ENCODE results near the gene HMGXB4.

The HMGXB4 gene

DNA sequence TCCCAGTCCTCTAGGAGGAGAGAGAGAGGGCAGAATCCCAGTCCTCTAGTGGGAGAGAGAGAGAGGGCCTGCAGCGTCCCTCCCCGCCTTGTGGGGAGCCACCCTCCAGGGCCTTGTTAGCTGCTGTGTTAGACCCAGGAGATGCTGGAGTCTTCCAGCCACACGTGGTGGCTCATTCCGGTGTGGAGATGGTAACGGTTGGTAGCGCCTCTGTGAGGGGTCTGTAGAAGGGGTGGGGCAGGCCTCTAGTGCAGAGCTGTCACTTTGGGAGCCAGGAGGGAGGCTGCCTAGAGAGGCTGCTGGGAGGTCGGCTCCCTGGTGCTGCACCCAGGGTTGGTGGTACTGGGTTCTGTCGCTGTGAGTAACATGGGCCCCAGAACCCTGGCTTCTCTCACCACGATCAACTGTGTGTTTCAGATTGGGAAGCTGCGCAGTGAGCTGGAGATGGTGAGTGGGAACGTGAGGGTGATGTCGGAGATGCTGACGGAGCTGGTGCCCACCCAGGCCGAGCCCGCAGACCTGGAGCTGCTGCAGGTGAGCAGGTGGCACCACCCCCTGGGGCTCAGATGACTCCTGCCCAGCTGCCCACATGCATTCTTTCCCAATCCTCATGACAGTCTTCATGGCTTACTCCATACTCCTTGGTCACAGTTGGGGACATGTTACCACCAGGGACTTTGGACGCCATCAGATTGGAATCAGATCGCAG lies 69.7 kb downstream of the HMGXB4 start:
- no peak for DNase-seq (ENCODE audit: low read depth in 2 of 2)

GRCh38 chr22:35327690-35328471 lies 70.6 kb downstream of the HMGXB4 start:
- no peak for DNase-seq (ENCODE audit: low read depth in 2 of 2)

DNA sequence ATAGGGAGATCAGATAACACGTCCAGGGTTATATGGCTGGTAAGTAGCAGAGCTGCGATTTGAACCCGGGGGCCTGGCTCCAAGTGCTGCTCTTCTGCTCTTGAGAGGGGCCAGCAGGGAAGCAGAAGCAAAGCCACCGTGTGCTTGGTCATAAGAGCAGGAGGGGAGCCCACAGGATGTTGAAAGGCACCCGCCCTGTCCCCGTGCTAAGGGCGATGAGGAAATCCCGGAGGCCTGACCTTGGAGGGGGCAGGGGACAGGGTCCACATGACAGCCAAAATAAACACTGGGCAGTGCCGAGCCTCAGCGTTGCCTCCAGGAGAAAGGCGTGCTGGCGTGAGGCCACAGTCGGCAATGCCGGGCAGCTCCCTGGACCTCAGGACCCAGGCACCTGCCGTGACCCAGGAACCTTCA lies 71.2 kb downstream of the HMGXB4 start:
- no peak for DNase-seq (ENCODE audit: low read depth in 2 of 2)

DNA sequence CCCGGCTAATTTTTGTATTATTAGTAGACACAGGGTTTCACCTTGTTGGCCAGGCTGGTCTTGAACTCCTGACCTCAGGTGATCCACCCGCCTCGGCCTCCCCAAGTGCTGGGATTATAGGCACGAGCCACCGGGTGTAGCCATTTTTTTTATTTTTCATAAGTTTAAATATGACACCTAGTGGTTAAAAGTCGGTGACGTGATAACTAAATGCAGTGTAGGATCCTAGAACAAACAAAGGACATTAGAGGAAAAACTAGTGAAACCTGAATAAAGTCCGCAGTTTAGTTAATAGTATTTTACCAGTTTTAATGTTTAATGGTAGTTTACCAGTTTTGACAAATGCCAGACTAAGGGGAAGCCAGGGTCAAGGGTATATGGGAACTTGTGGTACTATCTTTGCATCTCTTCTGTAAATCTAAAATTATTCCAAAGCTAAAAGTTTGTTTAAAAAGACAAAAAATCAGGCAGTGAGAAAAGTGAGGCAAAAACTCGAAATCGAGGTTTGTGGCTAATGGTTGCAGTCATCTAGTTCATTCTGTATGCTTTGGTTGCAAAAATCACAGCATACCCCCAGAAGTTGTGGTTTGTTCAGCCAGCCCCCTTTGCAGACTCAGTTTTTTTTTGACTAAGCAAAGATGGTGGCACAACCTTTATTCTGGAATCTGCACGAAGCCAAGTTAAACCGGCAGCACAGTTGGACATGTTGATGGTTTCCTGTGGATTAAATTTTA lies 72.0 kb downstream of the HMGXB4 start:
- no peak for DNase-seq (ENCODE audit: low read depth in 2 of 2)

DNA sequence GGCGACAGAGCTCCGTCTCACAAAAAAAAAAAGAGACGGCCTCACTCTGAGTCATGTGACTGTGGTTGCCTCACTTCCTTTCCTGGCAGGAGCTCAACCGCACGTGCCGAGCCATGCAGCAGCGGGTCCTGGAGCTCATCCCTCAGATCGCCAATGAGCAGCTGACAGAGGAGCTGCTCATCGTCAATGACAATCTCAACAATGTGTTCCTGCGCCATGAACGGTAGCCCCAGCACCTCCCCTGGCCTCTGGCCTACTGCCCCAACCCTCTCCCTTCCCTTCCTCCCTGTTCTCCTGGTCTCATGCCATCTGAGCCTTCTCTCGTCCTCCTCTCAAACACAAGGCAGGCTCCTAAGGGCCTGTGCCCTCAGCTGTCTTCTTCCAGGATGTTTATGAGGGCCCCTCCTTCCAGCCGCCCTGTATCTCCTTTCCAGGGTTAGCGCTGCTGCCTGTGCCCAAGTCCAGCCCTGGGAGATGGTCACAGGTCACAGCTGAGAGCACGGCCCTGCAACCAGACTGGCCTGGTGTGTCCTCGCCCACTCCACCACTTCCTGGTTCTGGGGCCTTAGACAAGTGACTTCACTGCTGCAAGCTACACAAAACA lies 73.1 kb downstream of the HMGXB4 start:
- DNase-seq (ENCODE audit: low read depth in 2 of 2): no peak

GRCh38 chr22:35332278-35332677 lies 75.0 kb downstream of the HMGXB4 start:
- no peak for DNase-seq (ENCODE audit: low read depth in 2 of 2)

DNA sequence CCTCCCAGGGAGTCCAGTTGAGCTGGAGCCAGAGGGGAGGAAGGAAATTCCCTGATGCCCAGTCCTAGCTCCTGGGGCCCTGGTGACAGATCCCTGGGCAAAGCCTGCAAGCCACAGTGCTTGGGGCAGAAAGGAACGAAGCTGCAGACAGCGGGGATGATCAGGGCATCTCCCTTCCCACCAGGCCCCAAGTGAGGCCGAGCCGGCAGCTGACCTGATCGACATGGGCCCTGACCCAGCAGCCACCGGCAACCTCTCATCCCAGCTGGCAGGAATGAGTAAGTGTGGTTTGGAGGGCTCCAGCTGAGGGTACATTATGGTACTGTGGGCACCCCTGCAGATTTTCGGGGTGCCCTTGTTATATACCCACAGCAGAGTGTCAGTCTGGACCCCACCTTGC lies 75.9 kb downstream of the HMGXB4 start:
- DNase-seq (ENCODE audit: low read depth in 2 of 2): no peak

GRCh38 chr22:35334004-35334403 lies 76.7 kb downstream of the HMGXB4 start:
- no peak for DNase-seq (ENCODE audit: low read depth in 2 of 2)

DNA sequence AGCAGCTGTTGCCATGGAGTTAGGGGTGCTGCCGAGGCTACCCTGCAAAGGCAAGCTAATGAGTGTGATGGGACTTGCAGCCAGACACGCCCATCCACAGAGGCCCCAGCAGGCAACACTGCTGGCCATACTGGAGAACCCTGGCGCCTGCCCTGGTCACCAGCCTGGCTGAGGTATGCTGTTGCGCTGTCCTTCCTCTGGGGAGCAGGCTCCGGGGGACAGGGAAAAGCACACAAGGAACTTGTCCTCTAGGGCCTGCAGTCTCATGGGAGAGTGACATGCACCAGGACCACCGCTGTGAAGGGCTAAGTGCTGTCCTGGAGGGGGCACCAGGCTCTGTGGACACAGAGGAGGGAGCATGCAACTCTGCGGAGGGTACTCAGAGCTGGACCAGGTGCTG lies 78.2 kb downstream of the HMGXB4 start:
- DNase-seq (ENCODE audit: low read depth in 2 of 2): no peak

- DNase-seq (ENCODE audit: low read depth in 2 of 2): no peak
Observed at GRCh38 chr22:35335936-35336781, 78.9 kb downstream of the HMGXB4 start.

DNA sequence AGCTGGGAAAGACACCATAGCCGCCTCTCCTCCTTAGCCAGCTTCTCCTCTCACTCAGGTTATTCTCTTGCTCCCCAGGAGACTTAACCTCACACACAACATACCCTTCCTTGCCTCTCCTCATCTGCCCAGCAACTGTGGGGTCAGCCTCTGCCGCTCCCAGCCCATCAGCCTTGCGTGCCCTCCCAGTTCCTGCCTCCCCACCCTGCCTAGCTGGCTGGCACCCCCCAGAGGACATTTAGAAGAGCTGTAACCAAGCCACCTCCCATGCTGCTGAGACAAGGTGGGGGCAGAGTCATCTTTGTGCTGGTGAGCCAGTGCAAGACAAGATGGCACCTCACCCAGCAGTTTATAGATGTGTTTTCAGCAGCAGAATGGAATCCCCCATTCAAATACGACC lies 80.6 kb downstream of the HMGXB4 start:
- no peak for DNase-seq (ENCODE audit: low read depth in 2 of 2)

DNA sequence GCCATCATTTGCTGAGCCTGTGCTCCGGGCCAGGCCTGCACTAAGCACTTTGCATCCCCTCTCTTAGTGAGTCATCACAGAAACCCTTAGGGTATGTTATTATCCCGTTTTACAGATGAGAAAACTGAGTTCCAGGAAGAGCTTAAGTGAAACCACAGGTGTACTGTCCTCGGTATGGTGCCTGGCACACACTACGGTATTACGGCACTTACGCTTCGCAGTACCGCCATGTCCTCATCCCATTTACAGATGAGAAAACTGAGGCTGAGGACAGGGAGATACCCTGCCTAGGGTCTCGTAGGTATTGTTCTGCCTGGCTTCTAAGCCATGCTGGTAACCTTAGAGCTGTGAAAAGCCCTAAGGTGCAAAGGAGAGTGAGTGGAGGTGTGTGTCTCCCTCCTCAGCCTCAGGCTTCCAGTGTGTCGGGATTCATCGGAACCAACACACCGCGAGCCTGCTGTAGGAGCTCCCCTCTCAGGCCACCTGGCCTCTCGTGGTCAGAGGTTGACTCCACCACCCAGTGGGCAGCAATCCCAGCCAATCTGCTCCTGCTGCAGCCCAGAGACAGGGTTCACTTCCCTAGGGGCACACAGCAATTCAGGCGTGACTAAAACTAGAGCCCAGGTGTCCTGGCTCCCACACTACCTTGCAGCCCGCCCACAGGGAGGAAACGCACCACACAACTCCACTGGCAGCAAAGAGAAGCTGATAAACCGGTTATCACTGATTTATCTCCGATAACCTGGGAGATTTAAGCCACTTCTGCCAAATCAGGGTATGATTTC lies 84.0 kb downstream of the HMGXB4 start:
- no peak for DNase-seq (ENCODE audit: low read depth in 2 of 2)

- DNase-seq (ENCODE audit: low read depth in 2 of 2): no peak
Observed at GRCh38 chr22:35342390-35342789, 85.1 kb downstream of the HMGXB4 start.

GRCh38 chr22:35343664-35344550 lies 86.6 kb downstream of the HMGXB4 start:
- DNase-seq (ENCODE audit: low read depth in 2 of 2): no peak

DNA sequence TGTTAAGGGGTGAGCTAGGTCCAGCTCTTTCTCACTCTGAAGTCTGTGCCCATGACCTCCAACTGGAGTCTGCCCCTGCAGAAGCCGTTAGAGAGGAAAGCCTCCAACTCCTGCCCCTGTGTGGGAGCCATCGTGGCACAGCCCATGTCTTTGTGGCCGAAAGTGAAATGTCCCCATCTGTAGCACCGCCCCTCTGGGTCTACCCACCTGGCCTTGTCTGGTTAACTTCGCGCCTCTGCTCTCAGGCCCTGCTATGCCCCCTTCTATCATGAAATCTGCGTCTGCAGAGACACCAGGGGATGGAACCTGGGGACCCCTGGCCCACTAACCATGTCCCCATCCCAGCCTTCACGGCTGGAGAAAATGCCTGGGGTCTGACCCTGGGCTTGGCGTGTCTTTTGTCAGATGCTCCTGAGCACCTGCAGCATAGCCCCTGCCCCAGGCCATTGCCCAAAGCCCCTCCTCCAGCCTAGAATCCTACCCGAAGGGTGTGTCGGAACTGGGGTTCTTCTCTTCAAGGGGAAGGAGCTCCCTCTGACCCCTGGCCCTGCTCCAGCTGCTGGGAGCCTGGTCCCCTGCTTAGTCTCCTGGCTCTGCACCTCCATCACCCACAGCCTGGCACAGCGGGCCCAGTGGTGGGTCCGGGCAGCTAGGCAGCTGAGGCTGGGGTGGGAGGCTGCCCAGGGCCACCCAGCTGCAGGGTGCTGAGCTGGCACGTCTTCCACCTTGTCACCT lies 87.8 kb downstream of the HMGXB4 start:
- no peak for DNase-seq (ENCODE audit: low read depth in 2 of 2)
